Measurements from ENCODE around the gene KCNAB1.

The KCNAB1 gene

DNA sequence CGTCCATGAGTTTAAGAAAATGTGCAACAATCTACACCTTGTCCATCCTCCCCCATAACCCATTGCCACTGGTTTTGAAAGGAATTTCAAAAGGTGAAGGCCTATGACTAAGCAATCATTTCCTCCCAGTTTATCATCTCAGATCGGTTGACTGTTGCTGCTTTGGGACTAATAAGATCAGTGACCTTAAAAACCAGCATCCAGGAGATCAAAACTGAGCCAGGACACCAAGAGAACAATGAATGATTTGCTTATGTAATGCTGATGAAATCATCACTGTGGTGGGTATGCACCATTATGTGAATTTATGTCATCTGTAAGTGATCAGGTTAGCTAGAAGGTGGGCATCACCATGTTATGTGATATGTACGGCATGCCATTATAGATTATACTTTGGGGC, 239.0 kb downstream of the KCNAB1 start:
- H3K9me3 ChIP-seq (ENCODE audit: control insufficient read depth, low read length), result no peaks in the 10 kb centered on the region
- no peak overlapping the region for H3K4me2 ChIP-seq (ENCODE audit: low read length)
- H3K9ac ChIP-seq, result no peak overlapping the region
- TF ChIP-seq, protein P1, sequence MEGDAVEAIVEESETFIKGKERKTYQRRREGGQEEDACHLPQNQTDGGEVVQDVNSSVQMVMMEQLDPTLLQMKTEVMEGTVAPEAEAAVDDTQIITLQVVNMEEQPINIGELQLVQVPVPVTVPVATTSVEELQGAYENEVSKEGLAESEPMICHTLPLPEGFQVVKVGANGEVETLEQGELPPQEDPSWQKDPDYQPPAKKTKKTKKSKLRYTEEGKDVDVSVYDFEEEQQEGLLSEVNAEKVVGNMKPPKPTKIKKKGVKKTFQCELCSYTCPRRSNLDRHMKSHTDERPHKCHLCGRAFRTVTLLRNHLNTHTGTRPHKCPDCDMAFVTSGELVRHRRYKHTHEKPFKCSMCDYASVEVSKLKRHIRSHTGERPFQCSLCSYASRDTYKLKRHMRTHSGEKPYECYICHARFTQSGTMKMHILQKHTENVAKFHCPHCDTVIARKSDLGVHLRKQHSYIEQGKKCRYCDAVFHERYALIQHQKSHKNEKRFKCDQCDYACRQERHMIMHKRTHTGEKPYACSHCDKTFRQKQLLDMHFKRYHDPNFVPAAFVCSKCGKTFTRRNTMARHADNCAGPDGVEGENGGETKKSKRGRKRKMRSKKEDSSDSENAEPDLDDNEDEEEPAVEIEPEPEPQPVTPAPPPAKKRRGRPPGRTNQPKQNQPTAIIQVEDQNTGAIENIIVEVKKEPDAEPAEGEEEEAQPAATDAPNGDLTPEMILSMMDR (IDR thresholded peaks at IDR 0.05), result no peak
- H3K79me2 ChIP-seq, result no peaks in the 10 kb centered on the region
- no peaks in the 10 kb centered on the region for H3K4me1 ChIP-seq
- H3K27ac ChIP-seq, result no peak overlapping the region
- no peaks in the 10 kb centered on the region for H3K27me3 ChIP-seq (ENCODE audit: control insufficient read depth, insufficient read depth, low read length)
- H3K36me3 ChIP-seq (ENCODE audit: control insufficient read depth, insufficient read depth, low read length), result no peaks in the 10 kb centered on the region
- H3K4me3 ChIP-seq (ENCODE audit: low read depth, low read length), result no peak overlapping the region
- H2AFZ ChIP-seq, result no peak overlapping the region

DNA sequence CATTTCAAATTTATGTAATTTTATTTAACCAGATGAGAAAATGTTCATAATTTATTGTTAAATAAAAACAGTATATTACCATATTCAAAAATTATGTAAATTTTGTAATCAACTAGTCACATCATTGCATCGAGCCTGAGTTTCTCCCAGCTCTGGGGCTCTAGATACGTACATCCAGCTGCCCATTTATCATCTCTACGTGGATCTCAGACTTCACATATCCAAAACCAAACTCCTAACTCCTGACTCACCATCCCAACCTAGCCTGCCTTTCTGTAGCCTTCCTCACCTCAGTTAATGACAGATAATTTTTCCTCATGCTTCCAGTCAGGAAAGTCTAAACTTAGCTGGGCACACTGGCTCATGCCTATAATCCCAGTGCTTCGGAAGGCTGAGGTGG, 239.7 kb downstream of the KCNAB1 start:
- H3K9me3 ChIP-seq (ENCODE audit: control insufficient read depth, low read length), result no peaks in the 10 kb centered on the region
- TF ChIP-seq, protein P1 (IDR thresholded peaks at IDR 0.05), result no peak
- no peaks in the 10 kb centered on the region for H3K27me3 ChIP-seq (ENCODE audit: control insufficient read depth, insufficient read depth, low read length)

DNA sequence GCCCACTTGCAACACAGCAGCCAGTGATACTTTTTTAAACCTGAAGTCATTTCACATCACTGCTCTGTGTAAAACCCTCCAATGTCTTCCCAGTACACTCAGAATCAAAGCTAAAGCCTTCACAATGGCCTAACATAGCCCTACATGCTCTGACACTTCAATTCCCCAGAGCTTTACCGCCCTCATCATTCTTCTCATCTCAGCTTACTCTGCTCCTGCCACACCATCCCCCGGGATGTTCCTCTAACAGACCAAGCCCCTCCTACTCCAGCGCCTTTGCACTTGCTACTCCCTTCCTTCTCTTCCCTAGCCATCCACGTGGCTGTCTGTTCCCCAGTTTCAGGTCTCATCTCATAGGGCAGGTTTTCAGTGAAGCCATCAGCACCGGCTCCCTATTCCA, 240.6 kb downstream of the KCNAB1 start:
- no peaks in the 10 kb centered on the region for H3K9me3 ChIP-seq (ENCODE audit: control insufficient read depth, low read length)
- no peak overlapping the region for H3K4me2 ChIP-seq (ENCODE audit: low read length)
- H3K4me3 ChIP-seq (ENCODE audit: low read depth, low read length), result no peak overlapping the region
- H3K27ac ChIP-seq, result no peak overlapping the region
- H3K79me2 ChIP-seq, result no peaks in the 10 kb centered on the region
- no peak overlapping the region for H2AFZ ChIP-seq
- TF ChIP-seq, protein P1 (IDR thresholded peaks at IDR 0.05), result no peak
- H3K27me3 ChIP-seq (ENCODE audit: control insufficient read depth, insufficient read depth, low read length), result no peaks in the 10 kb centered on the region
- H3K9ac ChIP-seq, result no peak overlapping the region
- no peaks in the 10 kb centered on the region for H3K36me3 ChIP-seq (ENCODE audit: control insufficient read depth, insufficient read depth, low read length)
- H3K4me1 ChIP-seq, result no peaks in the 10 kb centered on the region

More for the DNA sequence above, 239.7 kb downstream of the KCNAB1 start:
- Histone ChIP-seq H3K4me1 (no peaks in the 10 kb centered on the region), H3K27ac (no peak overlapping the region), H3K4me2 (ENCODE audit: low read length) (no peak overlapping the region), H2AFZ (no peak overlapping the region), H3K36me3 (ENCODE audit: control insufficient read depth, insufficient read depth, low read length) (no peaks in the 10 kb centered on the region), H3K79me2 (no peaks in the 10 kb centered on the region), H3K9ac (no peak overlapping the region), H3K4me3 (ENCODE audit: low read depth, low read length) (no peak overlapping the region)

DNA sequence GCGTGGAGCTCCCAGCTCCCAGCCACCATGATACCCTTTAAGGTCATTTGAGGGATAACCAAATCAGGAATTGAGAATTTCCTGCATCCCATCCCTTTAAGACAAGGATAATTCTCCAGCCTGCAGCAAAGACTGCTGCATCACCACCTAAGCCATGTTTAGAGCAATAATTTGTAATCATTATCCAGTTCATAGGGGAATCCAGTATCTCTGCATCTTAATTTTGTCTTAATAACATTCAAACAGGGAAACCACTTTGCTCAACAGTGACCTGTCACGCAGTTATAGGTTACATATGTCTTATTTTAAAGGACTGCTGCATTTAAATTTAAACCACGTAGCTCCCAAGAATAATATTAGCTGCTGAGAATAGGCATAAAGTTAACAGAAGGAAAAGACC, 246.2 kb downstream of the KCNAB1 start:
- no peak overlapping the region for H3K4me3 ChIP-seq (ENCODE audit: low read depth, low read length)
- H3K79me2 ChIP-seq, result no peaks in the 10 kb centered on the region
- no peaks in the 10 kb centered on the region for H3K9me3 ChIP-seq (ENCODE audit: control insufficient read depth, low read length)
- H2AFZ ChIP-seq, result no peak overlapping the region
- H3K4me2 ChIP-seq (ENCODE audit: low read length), result no peak overlapping the region
- H3K27me3 ChIP-seq (ENCODE audit: control insufficient read depth, insufficient read depth, low read length), result no peaks in the 10 kb centered on the region
- H3K4me1 ChIP-seq, result no peaks in the 10 kb centered on the region
- H3K36me3 ChIP-seq (ENCODE audit: control insufficient read depth, insufficient read depth, low read length), result no peaks in the 10 kb centered on the region
- H3K27ac ChIP-seq, result no peak overlapping the region
- TF ChIP-seq, protein P1 (IDR thresholded peaks at IDR 0.05), result no peak
- H3K9ac ChIP-seq, result no peak overlapping the region

DNA sequence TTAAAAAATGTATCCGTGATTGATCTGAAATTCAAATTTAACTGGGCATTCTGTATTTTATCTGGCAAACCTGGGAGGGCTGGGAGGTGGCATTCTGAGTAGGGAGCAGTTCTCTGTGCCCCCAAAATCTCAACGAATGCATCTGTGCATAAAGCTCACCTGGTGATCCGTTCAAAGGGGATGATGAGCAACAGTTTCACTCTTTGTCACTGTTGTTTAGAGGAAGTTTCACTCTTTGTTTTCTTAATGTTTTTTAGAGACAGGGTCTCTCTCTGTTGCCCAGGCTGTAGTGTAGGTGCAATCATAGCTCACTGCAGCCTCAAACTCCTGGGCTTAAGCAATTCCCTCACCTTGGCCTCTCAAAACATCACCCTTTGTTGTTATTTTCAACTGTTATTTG, 247.8 kb downstream of the KCNAB1 start:
- Histone ChIP-seq H3K4me2 (ENCODE audit: low read length) (no peak overlapping the region), H3K9ac (no peak overlapping the region), H3K4me1 (no peaks in the 10 kb centered on the region), H3K27me3 (ENCODE audit: control insufficient read depth, insufficient read depth, low read length) (no peaks in the 10 kb centered on the region), H3K27ac (no peak overlapping the region), H3K79me2 (no peaks in the 10 kb centered on the region), H3K4me3 (ENCODE audit: low read depth, low read length) (no peak overlapping the region), H3K36me3 (ENCODE audit: control insufficient read depth, insufficient read depth, low read length) (no peaks in the 10 kb centered on the region), H3K9me3 (ENCODE audit: control insufficient read depth, low read length) (no peaks in the 10 kb centered on the region), H2AFZ (no peak overlapping the region)
- TF ChIP-seq, protein P1 (IDR thresholded peaks at IDR 0.05), result no peak
